ENCODE measurements around the gene HRH4.

The HRH4 gene

DNA sequence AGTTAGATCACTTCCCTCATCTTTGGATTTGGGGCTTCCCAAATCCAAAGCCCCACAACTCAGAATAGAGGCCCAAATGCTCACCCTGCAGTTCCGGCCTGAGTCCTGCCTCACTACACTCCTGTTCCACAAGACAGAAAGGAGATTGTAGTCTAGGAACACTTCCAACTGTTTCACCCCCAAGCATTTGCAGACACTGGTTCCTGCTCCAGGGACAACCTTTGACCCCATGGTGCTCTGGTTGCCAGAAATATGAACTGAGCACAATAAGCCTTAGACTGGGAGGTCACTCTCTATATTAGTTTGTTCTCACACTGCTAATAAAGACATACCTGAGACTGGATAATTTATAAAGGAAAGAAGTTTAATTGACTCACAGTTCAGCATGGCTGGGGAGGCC lies 49.0 kb downstream of the HRH4 start:
- DNase-seq (ENCODE audit: low spot score): no peak

GRCh38 chr18:24514439-24514838 lies 54.0 kb downstream of the HRH4 start:
- no peak for DNase-seq (ENCODE audit: low spot score)

- DNase-seq (ENCODE audit: low spot score): no peak
These were observed 55.3 kb downstream of the HRH4 start for GRCh38 chr18:24515721-24516120.

DNA sequence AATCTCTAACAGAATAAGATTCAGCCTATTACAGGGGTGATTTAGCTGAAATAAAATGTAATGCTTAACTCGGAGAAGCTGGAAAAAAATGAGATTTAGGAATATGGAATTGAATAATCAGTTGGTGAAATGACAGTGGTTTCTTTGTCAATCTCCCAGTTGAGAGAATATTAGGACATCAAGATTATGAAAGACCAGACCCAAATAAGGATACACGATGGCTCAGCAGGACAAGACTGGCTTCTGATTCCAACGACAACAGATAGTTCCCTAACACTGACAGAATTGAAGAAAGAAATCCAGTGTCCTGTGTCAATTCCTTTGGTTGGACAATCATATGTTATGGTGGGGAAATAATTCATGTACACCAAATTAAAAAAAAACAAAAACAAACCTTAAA lies 55.8 kb downstream of the HRH4 start:
- no peak for DNase-seq (ENCODE audit: low spot score)

- no peak for DNase-seq (ENCODE audit: low spot score)
These were observed 57.1 kb downstream of the HRH4 start for GRCh38 chr18:24517554-24517953.

- no peak for DNase-seq (ENCODE audit: low spot score)
These were observed 58.2 kb downstream of the HRH4 start for GRCh38 chr18:24518596-24518995.
